Mesendoderm (in vitro differentiated cells): Measurements from ENCODE around the gene TCF7L1.

Experiments used
- DNase-seq: peaks from one replicate; pipeline ENCODE4 v3.0.0; 2013
- H2AK5ac ChIP-seq: 2 replicates; pipeline ENCODE4 v1.6.1; 2013; ENCODE audit warnings: low read length, inconsistent platforms
- H2BK120ac ChIP-seq: 2 replicates; pipeline ENCODE4 v1.6.1; 2013; ENCODE audit warnings: low read depth, mild to moderate bottlenecking, low read length, moderate library complexity, mixed read lengths
- H2BK15ac ChIP-seq: replicated peaks from 2 replicates; pipeline ENCODE4 v1.6.1; 2013; ENCODE audit warnings: low read depth, mild to moderate bottlenecking, moderate library complexity
- H2BK5ac ChIP-seq: 2 replicates; pipeline ENCODE4 v1.6.1; 2013; ENCODE audit warnings: low read length, inconsistent platforms
- H3K18ac ChIP-seq: 2 replicates; pipeline ENCODE4 v1.6.1; 2013; ENCODE audit warnings: mild to moderate bottlenecking, low read length, mixed read lengths
- H3K23ac ChIP-seq: one replicate; pipeline ENCODE4 v1.6.1; 2013; ENCODE audit warnings: low read length
- H3K27ac ChIP-seq: 2 replicates; pipeline ENCODE4 v1.5.1; 2013; ENCODE audit warnings: low read depth, mild to moderate bottlenecking, inconsistent platforms, low read length, moderate library complexity
- H3K27me3 ChIP-seq: 2 replicates; pipeline ENCODE4 v1.6.1; 2013; ENCODE audit warnings: low read length, control low read depth, mild to moderate bottlenecking, inconsistent platforms; ENCODE audit not compliant: insufficient read depth, poor library complexity
- H3K36me3 ChIP-seq: 2 replicates; pipeline ENCODE4 v1.6.1; 2013; ENCODE audit warnings: low read length, inconsistent platforms; ENCODE audit not compliant: control insufficient read depth, insufficient read depth
- H3K4ac ChIP-seq: one replicate; pipeline ENCODE4 v1.6.1; 2013; ENCODE audit warnings: low read depth, mild to moderate bottlenecking, low read length, moderate library complexity
- H3K4me1 ChIP-seq: 2 replicates; pipeline ENCODE4 v1.6.1; 2013; ENCODE audit warnings: low read depth, low read length, inconsistent platforms; ENCODE audit not compliant: control insufficient read depth
- H3K4me2 ChIP-seq: 2 replicates; pipeline ENCODE4 v1.6.1; 2013; ENCODE audit warnings: low read length
- H3K4me3 ChIP-seq: 2 replicates; pipeline ENCODE4 v1.5.1; 2013; ENCODE audit warnings: mild to moderate bottlenecking, low read length
- H3K56ac ChIP-seq: one replicate; pipeline ENCODE4 v1.6.1; 2013; ENCODE audit warnings: low read length
- H3K79me1 ChIP-seq: 2 replicates; pipeline ENCODE4 v1.6.1; 2013; ENCODE audit warnings: low read length, inconsistent platforms
- H3K79me2 ChIP-seq: 2 replicates; pipeline ENCODE4 v1.6.1; 2013; ENCODE audit warnings: mild to moderate bottlenecking, low read length; ENCODE audit not compliant: control insufficient read depth, insufficient read depth
- H3K9ac ChIP-seq: 2 replicates; pipeline ENCODE4 v1.6.1; 2013; ENCODE audit warnings: low read length, inconsistent platforms
- H4K5ac ChIP-seq: one replicate; pipeline ENCODE4 v1.6.1; 2013; ENCODE audit warnings: low read length
- H4K8ac ChIP-seq: one replicate; pipeline ENCODE4 v1.6.1; 2013; ENCODE audit warnings: low read depth, mild to moderate bottlenecking, control low read depth, low read length, moderate library complexity
- WGBS: extraction: QIAGEN DNeasy Blood & Tissue Kit; methylation state at CpG from one replicate; pipeline ENCODE4 v1.1.7; 2013; ENCODE audit warnings: low lambda C conversion rate, missing lambda C conversion rate; ENCODE audit not compliant: insufficient coverage; ENCODE audit errors: extremely low coverage; 5-methylcytosine and 5-hydroxymethylcytosine counted together

Gene TCF7L1

DNA sequence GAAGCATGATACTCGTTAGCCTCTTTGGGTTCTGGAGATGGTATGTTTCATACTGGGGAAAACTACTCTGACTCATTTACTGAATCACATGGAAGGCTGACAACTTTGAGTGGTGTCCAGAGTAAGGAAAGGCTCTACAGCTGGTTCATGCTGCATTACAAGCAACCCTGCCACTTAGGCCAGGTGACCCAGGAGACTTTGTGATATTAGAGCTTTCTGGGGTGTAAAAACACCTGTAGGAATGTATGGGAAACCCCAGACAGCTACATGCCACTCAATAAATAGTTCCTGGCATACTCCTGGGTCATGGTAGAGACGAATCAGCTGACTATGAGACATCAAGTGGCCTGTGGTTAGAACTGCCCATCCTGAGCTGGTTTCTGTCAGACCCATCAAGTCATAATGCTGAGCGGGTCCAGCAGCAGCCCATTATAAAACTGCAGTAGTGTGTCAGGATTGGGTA, 21.3 kb upstream of the TCF7L1 start:
- H3K4me3 ChIP-seq = no peak overlapping the region
- no peak overlapping the region for H3K4me2 ChIP-seq
- no peak overlapping the region for H3K23ac ChIP-seq
- no peak overlapping the region for H2BK15ac ChIP-seq
- H2BK120ac ChIP-seq = no peak overlapping the region
- no CpG with 5 or more reads among the region's 3 CpGs for WGBS
- no peak overlapping the region for H2BK5ac ChIP-seq
- H3K56ac ChIP-seq = no peak overlapping the region
- no peak for DNase-seq
- no peaks in the 10 kb centered on the region for H3K79me2 ChIP-seq
- H4K8ac ChIP-seq = no peak overlapping the region
- no peak overlapping the region for H2AK5ac ChIP-seq
- H3K36me3 ChIP-seq = no peaks in the 10 kb centered on the region
- no peak overlapping the region for H4K5ac ChIP-seq
- no peak overlapping the region for H3K27ac ChIP-seq
- H3K4me1 ChIP-seq = no peaks in the 10 kb centered on the region
- H3K79me1 ChIP-seq = no peaks in the 10 kb centered on the region
- no peak overlapping the region for H3K4ac ChIP-seq
- no peak overlapping the region for H3K18ac ChIP-seq
- H3K27me3 ChIP-seq = no peaks in the 10 kb centered on the region
- H3K9ac ChIP-seq = no peak overlapping the region

DNA sequence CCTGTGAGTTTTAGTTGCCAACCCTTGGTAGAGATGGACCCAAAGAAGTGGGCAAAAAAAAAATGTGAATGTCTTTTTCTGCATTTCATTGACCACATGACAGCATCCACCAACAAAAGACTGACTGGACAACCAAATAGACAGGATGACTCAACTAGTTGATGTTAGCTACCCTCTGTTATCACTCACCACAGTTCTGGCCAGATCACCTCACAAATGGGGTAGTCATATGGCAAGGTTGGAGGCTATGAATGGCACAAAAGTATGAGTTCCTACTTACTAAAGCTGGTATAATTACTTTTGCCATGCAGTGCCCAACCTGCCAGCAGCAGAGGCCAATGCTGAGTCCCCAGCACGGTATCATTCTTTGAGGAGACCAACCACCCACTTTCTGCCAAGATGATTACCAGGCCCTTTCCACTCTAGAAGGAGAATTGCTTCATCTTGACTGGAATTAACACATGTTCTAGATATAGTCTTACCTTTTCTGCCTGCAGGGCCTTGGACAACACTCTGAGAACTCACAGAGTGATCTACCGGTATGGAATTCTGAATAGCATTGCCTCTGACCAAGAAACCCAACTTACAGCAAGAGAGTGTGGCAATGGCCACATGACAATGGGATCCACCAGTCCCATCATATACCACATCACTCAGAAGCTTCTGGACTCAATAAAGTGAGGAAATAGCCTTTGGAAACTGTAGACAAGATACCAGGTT, 20.1 kb upstream of the TCF7L1 start:
- Histone ChIP-seq H3K9ac (no peak overlapping the region), H3K4me2 (no peak overlapping the region), H3K27me3 (no peaks in the 10 kb centered on the region), H2AK5ac (no peak overlapping the region), H3K79me2 (no peaks in the 10 kb centered on the region), H3K4me1 (no peaks in the 10 kb centered on the region), H2BK15ac (no peak overlapping the region), H3K18ac (no peak overlapping the region), H3K36me3 (no peaks in the 10 kb centered on the region), H2BK5ac (no peak overlapping the region), H3K27ac (no peak overlapping the region), H3K79me1 (no peaks in the 10 kb centered on the region), H4K5ac (no peak overlapping the region), H3K4me3 (no peak overlapping the region), H2BK120ac (no peak overlapping the region), H3K23ac (no peak overlapping the region), H3K4ac (no peak overlapping the region), H3K56ac (no peak overlapping the region), H4K8ac (no peak overlapping the region)
- no peak for DNase-seq
- no CpG with 5 or more reads among the region's 2 CpGs for WGBS

DNA sequence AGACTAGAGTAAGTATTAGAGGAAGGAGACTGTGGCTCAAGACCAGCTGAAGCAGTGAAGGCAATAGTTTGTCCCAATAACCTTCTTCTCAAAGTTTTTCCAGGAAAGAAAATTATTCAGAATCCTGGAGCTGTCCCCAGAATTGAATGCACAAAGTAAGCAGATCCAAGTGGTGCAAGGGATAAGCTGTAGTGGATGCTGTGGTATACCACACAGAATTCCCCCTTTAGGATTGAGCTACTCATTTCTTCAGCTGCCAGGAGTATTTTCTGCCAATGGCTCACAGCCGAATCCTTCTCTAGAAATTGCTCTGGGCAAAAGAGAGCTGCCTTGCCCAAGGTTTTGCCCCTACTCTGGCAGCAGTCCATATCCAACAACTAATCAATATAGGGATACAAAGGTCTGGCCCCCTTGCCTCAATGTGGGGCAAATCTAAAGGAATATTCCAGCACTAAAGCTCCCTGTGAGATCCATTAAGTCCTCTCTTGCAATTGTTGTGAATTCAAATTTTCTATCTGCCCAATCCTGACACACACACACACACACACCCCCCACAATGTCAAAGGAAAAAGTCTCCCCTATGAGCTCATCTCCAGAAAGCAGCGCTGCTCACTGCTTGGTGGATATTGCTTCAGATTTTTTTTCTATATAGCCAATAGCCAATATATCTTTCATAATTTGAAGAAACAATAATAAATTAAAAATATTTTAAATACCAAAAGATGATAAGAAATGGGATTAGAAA, 18.4 kb upstream of the TCF7L1 start:
- no peak overlapping the region for H2BK120ac ChIP-seq
- WGBS = no CpG with 5 or more reads among the region's 2 CpGs
- no peaks in the 10 kb centered on the region for H3K79me1 ChIP-seq
- H3K27ac ChIP-seq = no peak overlapping the region
- H3K23ac ChIP-seq = no peak overlapping the region
- H3K79me2 ChIP-seq = no peaks in the 10 kb centered on the region
- H4K5ac ChIP-seq = no peak overlapping the region
- H3K9ac ChIP-seq = no peak overlapping the region
- H3K18ac ChIP-seq = no peak overlapping the region
- H2BK5ac ChIP-seq = no peak overlapping the region
- no peak overlapping the region for H3K56ac ChIP-seq
- peaks cover under 1% of the 10 kb centered on the region for H3K4me1 ChIP-seq
- no peak overlapping the region for H4K8ac ChIP-seq
- no peak for DNase-seq
- H3K27me3 ChIP-seq = no peaks in the 10 kb centered on the region
- no peak overlapping the region for H3K4me3 ChIP-seq
- H3K36me3 ChIP-seq = no peaks in the 10 kb centered on the region
- no peak overlapping the region for H3K4ac ChIP-seq
- H3K4me2 ChIP-seq = no peak overlapping the region
- H2AK5ac ChIP-seq = no peak overlapping the region
- H2BK15ac ChIP-seq = no peak overlapping the region

DNA sequence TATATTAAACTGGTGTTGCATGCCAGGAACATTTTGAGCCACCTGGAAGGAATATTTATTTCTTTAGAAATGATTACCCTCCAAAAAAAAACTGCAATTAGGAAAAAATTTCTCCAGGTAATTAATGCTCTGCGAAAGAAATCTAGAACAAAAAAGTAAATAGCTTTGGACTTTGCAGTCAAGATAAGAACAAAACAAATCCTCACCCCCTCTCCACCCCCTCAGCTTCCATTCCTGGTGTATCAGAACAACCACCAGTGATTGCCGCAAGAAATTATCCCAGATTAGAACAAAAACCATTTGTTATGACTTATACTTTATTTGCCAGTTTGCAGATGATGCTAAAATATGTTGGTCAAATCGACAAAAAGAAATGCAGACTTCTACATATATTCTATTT, 17.0 kb upstream of the TCF7L1 start:
- H3K18ac ChIP-seq = no peak overlapping the region
- H2AK5ac ChIP-seq = no peak overlapping the region
- no peak overlapping the region for H3K4ac ChIP-seq
- H3K4me1 ChIP-seq = peaks cover 1% of the 10 kb centered on the region
- H3K56ac ChIP-seq = no peak overlapping the region
- no peak overlapping the region for H3K4me3 ChIP-seq
- no peaks in the 10 kb centered on the region for H3K79me1 ChIP-seq
- H2BK5ac ChIP-seq = no peak overlapping the region
- no peak overlapping the region for H4K8ac ChIP-seq
- no peak for DNase-seq
- H3K79me2 ChIP-seq = no peaks in the 10 kb centered on the region
- H3K27me3 ChIP-seq = no peaks in the 10 kb centered on the region
- no peaks in the 10 kb centered on the region for H3K36me3 ChIP-seq
- no peak overlapping the region for H4K5ac ChIP-seq
- no peak overlapping the region for H2BK120ac ChIP-seq
- no CpG with 5 or more reads among the region's 3 CpGs for WGBS
- H3K27ac ChIP-seq = no peak overlapping the region
- no peak overlapping the region for H2BK15ac ChIP-seq
- H3K9ac ChIP-seq = no peak overlapping the region
- H3K23ac ChIP-seq = no peak overlapping the region
- H3K4me2 ChIP-seq = no peak overlapping the region

GRCh38 chr2:85119900-85120299, 13.3 kb upstream of the TCF7L1 start:
- Histone ChIP-seq H3K18ac (no peak overlapping the region), H3K56ac (peak overlapping the region; percentile 42), H3K4me1 (peaks cover 1% of the 10 kb centered on the region), H3K9ac (no peak overlapping the region), H2BK120ac (no peak overlapping the region), H2AK5ac (no peak overlapping the region), H4K5ac (peak overlapping the region; percentile 56), H2BK15ac (no peak overlapping the region), H4K8ac (no peak overlapping the region), H3K36me3 (no peaks in the 10 kb centered on the region), H3K4me3 (no peak overlapping the region), H3K4ac (no peak overlapping the region), H3K4me2 (no peak overlapping the region), H3K79me2 (no peaks in the 10 kb centered on the region), H3K27me3 (no peaks in the 10 kb centered on the region), H2BK5ac (no peak overlapping the region), H3K23ac (no peak overlapping the region), H3K79me1 (no peaks in the 10 kb centered on the region), H3K27ac (no peak overlapping the region)
- DNase-seq = peak; percentile 65
